ENCODE measurements around the gene AP2M1. TPM values are rescaled to one million over a fixed set of nuclear protein-coding genes. Genes with fewer than 3 reads are reported as not detected.

Gene AP2M1
- polyA plus RNA-seq, 1 donor (not counting 4 experiments of a cell fraction or from before 2014, with no cell fraction given): 431 TPM

DNA sequence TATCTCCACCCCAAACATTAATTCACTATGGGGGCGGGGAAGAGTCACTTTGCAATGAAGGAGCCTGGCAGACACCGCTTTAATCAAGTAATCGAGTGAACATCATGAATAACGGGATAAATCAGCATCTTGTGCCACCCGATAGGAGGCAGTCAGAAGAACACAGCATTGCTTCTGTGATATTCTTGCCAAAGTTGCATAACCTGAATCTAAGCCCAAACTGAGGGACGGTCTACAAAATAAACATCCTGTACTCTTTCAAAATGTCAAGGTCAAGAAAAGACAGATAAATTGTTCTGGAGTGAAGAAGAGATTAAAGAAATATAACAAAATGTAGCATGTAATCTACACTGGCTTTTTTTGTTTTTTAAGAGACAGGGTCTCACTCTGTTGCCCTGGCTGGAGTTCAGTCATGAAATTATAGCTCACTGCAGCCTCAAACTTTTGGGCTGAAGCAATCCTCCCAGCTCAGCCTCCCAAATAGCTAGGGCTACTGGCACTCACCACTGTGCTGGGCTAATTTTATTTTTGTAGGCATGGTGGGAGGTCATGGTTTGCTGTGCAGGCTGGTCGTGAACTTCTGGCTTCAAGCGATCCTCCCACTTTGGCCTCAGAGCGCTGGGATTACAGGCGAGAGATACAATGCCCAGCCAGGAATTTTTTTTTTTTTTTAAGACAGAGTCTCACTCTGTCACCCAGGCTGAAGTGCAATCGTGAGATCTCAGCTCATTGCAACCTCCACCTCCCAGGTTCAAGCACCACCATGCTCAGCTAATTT is 34.7 kb downstream of the AP2M1 start:
- Histone ChIP-seq H3K9me1 (ENCODE audit: control insufficient read depth, extremely low read depth, insufficient read depth, low read length) (no peaks in the 10 kb centered on the region), H4K20me1 (ENCODE audit: control insufficient read depth, extremely low read depth, insufficient read depth, low read length) (no peaks in the 10 kb centered on the region), H3K27me3 (ENCODE audit: control insufficient read depth, extremely low read depth, insufficient read depth, low read length) (peaks cover 6% of the 10 kb centered on the region), H3K9me3 (ENCODE audit: control insufficient read depth, low read depth, low read length) (no peaks in the 10 kb centered on the region), H2AFZ (ENCODE audit: control insufficient read depth, low read length) (no peak overlapping the region), H3K27ac (ENCODE audit: control insufficient read depth, insufficient read depth, low read length) (no peak overlapping the region), H3K79me2 (ENCODE audit: control insufficient read depth, insufficient read depth, low read length) (no peaks in the 10 kb centered on the region), H3K4me2 (ENCODE audit: control insufficient read depth, extremely low read depth, insufficient read depth, low read depth, low read length) (no peak overlapping the region), H3K4me3 (ENCODE audit: control insufficient read depth in 2 of 3, extremely low read depth in 1 of 3, insufficient read depth in 2 of 3, low read depth in 1 of 3, low read length in 3 of 3) (no peak overlapping the region), H3K36me3 (ENCODE audit: control insufficient read depth in 2 of 2, extremely low read depth in 1 of 2, insufficient read depth in 2 of 2, low read length in 2 of 2) (no peaks in the 10 kb centered on the region), H3K9ac (ENCODE audit: control insufficient read depth, extremely low read depth, insufficient read depth, low read length) (no peak overlapping the region), H3K4me1 (ENCODE audit: control insufficient read depth, extremely low read depth, insufficient read depth, low read length) (no peaks in the 10 kb centered on the region)
- no peak for FAIRE-seq
- no peak for TF ChIP-seq EZH2 (IDR thresholded peaks at IDR 0.05; ENCODE audit: low read length)
- TF ChIP-seq, protein P1, sequence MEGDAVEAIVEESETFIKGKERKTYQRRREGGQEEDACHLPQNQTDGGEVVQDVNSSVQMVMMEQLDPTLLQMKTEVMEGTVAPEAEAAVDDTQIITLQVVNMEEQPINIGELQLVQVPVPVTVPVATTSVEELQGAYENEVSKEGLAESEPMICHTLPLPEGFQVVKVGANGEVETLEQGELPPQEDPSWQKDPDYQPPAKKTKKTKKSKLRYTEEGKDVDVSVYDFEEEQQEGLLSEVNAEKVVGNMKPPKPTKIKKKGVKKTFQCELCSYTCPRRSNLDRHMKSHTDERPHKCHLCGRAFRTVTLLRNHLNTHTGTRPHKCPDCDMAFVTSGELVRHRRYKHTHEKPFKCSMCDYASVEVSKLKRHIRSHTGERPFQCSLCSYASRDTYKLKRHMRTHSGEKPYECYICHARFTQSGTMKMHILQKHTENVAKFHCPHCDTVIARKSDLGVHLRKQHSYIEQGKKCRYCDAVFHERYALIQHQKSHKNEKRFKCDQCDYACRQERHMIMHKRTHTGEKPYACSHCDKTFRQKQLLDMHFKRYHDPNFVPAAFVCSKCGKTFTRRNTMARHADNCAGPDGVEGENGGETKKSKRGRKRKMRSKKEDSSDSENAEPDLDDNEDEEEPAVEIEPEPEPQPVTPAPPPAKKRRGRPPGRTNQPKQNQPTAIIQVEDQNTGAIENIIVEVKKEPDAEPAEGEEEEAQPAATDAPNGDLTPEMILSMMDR (optimal IDR thresholded peaks at IDR 0.05 in 1 of 3, IDR thresholded peaks at IDR 0.05 in 1 of 3, conservative IDR thresholded peaks at IDR 0.05 in 1 of 3; ENCODE audit: extremely low read depth in 1 of 3, insufficient read depth in 2 of 3, low read length in 3 of 3): no peak
- DNase-seq (ENCODE audit: low read depth, low spot score): no peak
- dilution Hi-C loops (cut with MboI; ENCODE audit: extremely low pct_ligation_motif_present, low sequenced_read_pairs): no loop called here

DNA sequence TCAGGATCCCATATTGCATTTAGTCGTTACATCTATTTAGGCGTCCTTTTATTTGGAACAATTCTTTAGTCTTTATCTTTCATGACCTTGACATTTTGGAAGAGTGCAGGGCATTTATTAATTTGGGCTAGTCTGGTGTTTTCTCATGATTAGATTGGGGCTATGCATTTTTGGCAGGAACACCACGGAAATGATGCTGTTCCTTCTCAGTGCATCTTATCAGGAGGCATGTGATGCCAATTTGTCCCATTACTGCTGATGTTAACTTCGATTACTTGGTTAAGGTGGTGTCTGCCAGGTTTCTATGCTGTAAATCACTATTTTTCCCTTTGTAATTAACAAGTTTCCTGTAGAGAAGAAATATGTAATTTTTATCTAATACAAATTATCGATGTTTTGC is 36.6 kb downstream of the AP2M1 start:
- Histone ChIP-seq H3K36me3 (ENCODE audit: control insufficient read depth in 2 of 2, extremely low read depth in 1 of 2, insufficient read depth in 2 of 2, low read length in 2 of 2) (no peaks in the 10 kb centered on the region), H2AFZ (ENCODE audit: control insufficient read depth, low read length) (no peak overlapping the region), H3K9ac (ENCODE audit: control insufficient read depth, extremely low read depth, insufficient read depth, low read length) (no peak overlapping the region), H3K4me1 (ENCODE audit: control insufficient read depth, extremely low read depth, insufficient read depth, low read length) (no peaks in the 10 kb centered on the region), H4K20me1 (ENCODE audit: control insufficient read depth, extremely low read depth, insufficient read depth, low read length) (no peaks in the 10 kb centered on the region), H3K4me3 (ENCODE audit: control insufficient read depth in 2 of 3, extremely low read depth in 1 of 3, insufficient read depth in 2 of 3, low read depth in 1 of 3, low read length in 3 of 3) (no peak overlapping the region), H3K27me3 (ENCODE audit: control insufficient read depth, extremely low read depth, insufficient read depth, low read length) (peaks cover 4% of the 10 kb centered on the region), H3K79me2 (ENCODE audit: control insufficient read depth, insufficient read depth, low read length) (no peaks in the 10 kb centered on the region), H3K27ac (ENCODE audit: control insufficient read depth, insufficient read depth, low read length) (no peak overlapping the region), H3K9me1 (ENCODE audit: control insufficient read depth, extremely low read depth, insufficient read depth, low read length) (no peaks in the 10 kb centered on the region), H3K4me2 (ENCODE audit: control insufficient read depth, extremely low read depth, insufficient read depth, low read depth, low read length) (no peak overlapping the region), H3K9me3 (ENCODE audit: control insufficient read depth, low read depth, low read length) (no peaks in the 10 kb centered on the region)
- dilution Hi-C loops (cut with MboI; ENCODE audit: extremely low pct_ligation_motif_present, low sequenced_read_pairs): no loop called here
- TF ChIP-seq EZH2 (IDR thresholded peaks at IDR 0.05; ENCODE audit: low read length): no peak
- TF ChIP-seq, protein P1 (optimal IDR thresholded peaks at IDR 0.05 in 1 of 3, IDR thresholded peaks at IDR 0.05 in 1 of 3, conservative IDR thresholded peaks at IDR 0.05 in 1 of 3; ENCODE audit: extremely low read depth in 1 of 3, insufficient read depth in 2 of 3, low read length in 3 of 3): no peak
- FAIRE-seq (no peak), DNase-seq (ENCODE audit: low read depth, low spot score) (no peak)
